Caki2 (cell line): Measurements from ENCODE around the gene SETDB1. TPM values are rescaled to one million over a fixed set of nuclear protein-coding genes. Genes with fewer than 3 reads are reported as not detected.
"Not testable (repeated sequence)": the region's sequence is repeated elsewhere in the genome, so short reads cannot be mapped to it uniquely, and the experiment has no call there.

Experiments used
- DNase-seq: peaks from one replicate; pipeline ENCODE4 v3.0.0-alpha.2; 2015; ENCODE audit warnings: low read depth
- in situ Hi-C: cut with HindIII; loops from 2 replicates; pipeline ENCODE4 v1.10.0; 2016; ENCODE audit warnings: low sequenced_read_pairs, low pct_unique_long_range_greater_than_20kb, mixed read lengths
- total RNA-seq: library from RNA; depleted of rRNA; stranded (reverse); fragments of >200 nt; shearing (Covaris generic); gene quantifications from 2 replicates; pipeline ENCODE4 v1.2.3, GENCODE V29; 2014; ENCODE audit warnings: low replicate concordance

The SETDB1 gene
- total RNA-seq, 1 experiment from 2014 or later = 29.2 TPM

GRCh38 chr1:150925080-150925479, 1.1 kb upstream of the SETDB1 start:
- in situ Hi-C loops = no loop called here
- no peak for DNase-seq

GRCh38 chr1:150927624-150928023, 1.5 kb downstream of the SETDB1 start:
- in situ Hi-C loops = no loop called here

GRCh38 chr1:150928286-150928685, 2.1 kb downstream of the SETDB1 start:
- in situ Hi-C loops = no loop called here
- DNase-seq = no peak

More at GRCh38 chr1:150927624-150928023, 1.5 kb downstream of the SETDB1 start:
- no peak for DNase-seq

DNA sequence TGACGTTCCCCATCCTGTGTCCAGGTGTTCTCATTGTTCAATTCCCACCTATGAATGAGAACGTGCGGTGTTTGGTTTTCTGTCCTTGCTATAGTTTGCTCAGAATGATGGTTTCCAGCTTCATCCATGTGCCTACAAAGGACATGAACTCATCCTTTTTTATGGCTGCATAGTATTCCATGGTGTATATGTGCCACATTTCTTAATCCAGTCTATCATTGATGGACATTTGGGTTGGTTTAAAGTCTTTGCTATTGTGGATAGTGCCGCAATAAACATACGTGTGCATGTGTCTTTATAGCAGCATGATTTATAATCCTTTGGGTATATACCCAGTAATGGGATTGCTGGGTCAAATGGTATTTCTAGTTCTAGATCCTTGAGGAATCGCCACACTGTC, 2.6 kb downstream of the SETDB1 start:
- DNase-seq, in situ Hi-C loops: not testable (repeated sequence)

DNA sequence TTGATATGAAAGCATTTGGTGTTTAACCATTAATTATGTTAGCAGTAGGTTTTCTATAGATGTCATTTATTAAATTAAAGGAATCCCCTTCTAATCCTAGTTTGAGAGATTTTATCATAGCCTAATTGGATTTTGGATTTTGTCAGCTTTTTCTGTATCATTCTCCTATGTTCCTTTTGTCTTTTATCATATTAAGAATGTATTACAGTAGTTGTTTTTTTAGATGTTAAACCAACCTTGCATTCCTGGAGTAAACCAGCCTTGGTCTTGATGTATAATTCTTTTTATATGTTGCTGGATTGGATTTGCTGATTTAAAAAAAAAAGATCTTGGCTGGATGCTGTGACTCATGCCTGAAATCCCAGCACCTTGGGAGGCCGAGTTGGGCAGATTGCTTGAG, 5.6 kb downstream of the SETDB1 start:
- peak; percentile 41 for DNase-seq
- in situ Hi-C loops = no loop called here

DNA sequence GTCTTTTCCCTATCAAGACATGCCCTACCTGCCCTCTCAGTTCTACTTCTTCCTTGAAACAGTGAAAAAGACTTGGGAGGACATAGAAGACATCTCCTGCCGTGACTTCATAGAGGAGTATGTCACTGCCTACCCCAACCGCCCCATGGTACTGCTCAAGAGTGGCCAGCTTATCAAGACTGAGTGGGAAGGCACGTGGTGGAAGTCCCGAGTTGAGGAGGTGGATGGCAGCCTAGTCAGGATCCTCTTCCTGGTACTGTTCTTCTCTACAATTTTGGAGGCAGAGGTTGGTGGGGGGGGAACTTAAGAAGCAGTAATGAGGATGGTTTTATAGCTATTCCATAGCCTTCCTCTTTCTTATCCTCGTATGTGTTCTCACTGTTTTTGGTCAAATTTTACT, 18.7 kb downstream of the SETDB1 start:
- in situ Hi-C loops = no loop called here
- no peak for DNase-seq

DNA sequence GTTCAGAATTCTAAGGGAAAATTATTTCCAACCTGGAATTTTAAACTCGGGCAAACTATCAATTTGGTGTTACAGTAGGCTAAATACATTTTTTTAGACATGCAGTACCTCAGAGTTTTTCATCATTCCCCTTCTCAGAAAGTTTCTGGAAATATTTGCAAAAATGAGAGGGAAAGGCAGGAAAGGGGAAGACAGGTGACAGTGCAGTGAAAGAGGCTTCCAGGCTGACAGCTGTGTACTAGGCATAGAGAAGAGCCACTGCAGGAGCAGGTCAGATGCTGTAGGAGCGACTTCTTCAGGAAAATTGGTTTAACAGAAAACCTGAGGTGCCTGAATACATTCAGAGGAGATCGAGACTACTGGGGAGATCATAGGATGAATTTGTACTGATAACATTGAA, 28.5 kb downstream of the SETDB1 start:
- no peak for DNase-seq
- in situ Hi-C loops = no loop called here

DNA sequence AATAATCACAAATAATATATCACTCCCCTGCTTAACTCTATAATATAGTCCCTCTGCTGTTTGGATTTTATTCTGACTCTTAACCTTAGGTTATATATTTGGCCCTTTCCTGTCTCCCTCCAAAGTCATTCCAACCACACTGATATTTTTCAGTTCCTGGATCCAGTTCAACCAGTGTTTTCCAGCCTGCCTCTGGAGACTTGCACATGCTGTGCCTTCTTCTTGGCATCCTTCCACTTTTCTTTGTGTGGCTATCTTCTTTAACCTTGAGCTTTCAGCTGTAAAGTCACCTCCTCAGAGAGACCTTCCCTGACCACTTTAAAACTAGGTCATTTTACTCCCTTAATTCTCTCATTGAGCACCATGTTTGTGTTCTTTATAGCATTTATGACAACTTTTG, 29.1 kb downstream of the SETDB1 start:
- no peak for DNase-seq
- in situ Hi-C loops = no loop called here

- no peak for DNase-seq
- in situ Hi-C loops = no loop called here
Measured at GRCh38 chr1:150957666-150958065, 31.5 kb downstream of the SETDB1 start.

DNA sequence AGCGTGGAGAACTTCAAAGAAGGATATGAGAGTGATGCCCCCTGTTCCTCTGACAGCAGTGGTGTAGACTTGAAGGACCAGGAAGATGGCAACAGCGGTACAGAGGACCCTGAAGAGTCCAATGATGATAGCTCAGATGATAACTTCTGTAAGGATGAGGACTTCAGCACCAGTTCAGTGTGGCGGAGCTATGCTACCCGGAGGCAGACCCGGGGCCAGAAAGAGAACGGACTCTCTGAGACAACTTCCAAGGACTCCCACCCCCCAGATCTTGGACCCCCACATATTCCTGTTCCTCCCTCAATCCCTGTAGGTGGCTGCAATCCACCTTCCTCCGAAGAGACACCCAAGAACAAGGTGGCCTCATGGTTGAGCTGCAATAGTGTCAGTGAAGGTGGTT, 34.5 kb downstream of the SETDB1 start:
- in situ Hi-C loops = no loop called here
- DNase-seq = no peak

- DNase-seq = no peak
- in situ Hi-C loops = no loop called here
Measured at GRCh38 chr1:150961756-150962155, 35.6 kb downstream of the SETDB1 start.

DNA sequence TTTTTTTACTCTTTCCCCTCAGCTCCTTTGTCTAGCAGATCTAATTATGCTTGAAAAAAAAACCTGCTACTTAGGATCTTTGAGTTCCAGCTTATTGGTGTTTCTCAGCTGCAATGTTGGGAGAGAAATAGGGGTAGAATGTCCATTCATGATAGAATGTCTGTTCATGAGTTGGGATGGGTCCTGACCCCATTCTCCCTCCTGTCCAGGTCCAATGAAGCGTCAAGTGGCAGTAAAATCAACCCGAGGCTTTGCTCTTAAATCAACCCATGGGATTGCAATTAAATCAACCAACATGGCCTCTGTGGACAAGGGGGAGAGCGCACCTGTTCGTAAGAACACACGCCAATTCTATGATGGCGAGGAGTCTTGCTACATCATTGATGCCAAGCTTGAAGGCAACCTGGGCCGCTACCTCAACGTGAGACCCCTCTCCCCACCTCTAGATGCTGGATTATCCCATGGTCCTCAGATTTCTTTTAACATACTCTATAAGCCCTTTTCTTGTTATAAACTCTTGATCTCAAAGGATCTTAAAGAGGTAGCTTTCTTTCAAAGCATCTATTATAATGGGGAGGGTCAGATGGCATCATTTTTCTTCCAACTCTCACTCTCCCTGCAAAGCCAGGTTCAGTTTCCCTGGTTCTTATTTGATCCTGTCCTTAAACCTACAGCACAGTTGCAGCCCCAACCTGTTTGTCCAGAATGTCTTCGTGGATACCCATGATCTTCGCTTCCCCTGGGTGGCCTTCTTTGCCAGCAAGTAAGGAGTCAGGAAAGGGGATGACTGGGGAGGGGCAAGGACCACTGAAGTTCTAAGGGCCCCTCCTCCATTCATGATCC, 37.4 kb downstream of the SETDB1 start:
- no peak for DNase-seq
- in situ Hi-C loops = no loop called here

DNA sequence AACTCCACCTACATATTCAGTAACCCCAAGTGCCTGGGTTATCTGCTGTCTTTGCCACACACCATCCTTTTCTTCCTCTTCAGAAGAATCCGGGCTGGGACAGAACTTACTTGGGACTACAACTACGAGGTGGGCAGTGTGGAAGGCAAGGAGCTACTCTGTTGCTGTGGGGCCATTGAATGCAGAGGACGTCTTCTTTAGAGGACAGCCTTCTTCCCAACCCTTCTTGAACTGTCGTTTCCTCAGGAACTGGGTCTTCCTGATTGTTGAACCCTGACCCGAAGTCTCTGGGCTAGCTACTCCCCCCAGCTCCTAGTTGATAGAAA, 38.0 kb downstream of the SETDB1 start:
- no peak for DNase-seq
- in situ Hi-C loops = no loop called here

DNA sequence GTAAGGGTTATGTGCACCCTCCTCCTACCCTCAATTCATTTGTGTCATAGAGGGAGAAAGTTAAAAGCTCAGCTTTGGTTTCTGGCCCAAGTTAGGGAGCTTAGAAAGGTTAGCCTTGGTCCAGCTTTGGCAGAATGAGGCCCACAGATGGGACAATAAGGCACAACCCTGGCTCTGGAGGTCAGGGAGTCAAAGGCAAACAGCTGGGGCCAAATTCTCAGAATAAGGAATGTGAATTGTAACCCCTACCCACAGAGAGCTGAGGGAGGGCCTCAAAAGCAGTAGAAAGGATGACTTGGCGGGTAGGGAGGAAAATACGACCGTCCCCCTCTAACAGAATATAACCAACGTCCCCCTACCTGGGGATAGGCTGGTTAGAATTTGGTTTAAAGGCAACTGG, 39.4 kb downstream of the SETDB1 start:
- in situ Hi-C loops = no loop called here
- DNase-seq = no peak

GRCh38 chr1:150966011-150966410, 39.8 kb downstream of the SETDB1 start:
- in situ Hi-C loops = no loop called here
- DNase-seq = no peak

GRCh38 chr1:150967936-150968335, 41.8 kb downstream of the SETDB1 start:
- no peak for DNase-seq
- in situ Hi-C loops = no loop called here

DNA sequence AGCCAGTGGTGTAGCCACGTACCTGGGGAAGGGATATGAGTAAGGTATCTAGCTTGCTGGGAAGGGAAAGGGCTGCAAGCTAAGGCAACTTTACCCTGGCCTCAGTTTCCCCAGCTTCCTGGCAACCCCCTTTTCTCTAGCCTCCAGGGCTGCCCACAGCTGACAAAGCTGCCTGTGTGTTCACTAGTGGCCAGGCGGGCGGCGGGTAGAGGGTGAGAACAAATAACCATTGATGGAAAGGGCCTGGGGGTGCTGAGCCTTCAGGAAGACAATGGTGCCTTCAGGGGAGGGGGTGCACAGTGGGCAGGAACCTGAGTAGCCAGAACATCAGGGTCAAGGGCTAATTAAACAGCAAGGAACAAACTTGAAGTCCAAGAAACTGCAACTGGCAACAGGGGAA, 42.3 kb downstream of the SETDB1 start:
- in situ Hi-C loops = no loop called here
- no peak for DNase-seq

GRCh38 chr1:150969626-150970025, 43.5 kb downstream of the SETDB1 start:
- in situ Hi-C loops = no loop called here

DNA sequence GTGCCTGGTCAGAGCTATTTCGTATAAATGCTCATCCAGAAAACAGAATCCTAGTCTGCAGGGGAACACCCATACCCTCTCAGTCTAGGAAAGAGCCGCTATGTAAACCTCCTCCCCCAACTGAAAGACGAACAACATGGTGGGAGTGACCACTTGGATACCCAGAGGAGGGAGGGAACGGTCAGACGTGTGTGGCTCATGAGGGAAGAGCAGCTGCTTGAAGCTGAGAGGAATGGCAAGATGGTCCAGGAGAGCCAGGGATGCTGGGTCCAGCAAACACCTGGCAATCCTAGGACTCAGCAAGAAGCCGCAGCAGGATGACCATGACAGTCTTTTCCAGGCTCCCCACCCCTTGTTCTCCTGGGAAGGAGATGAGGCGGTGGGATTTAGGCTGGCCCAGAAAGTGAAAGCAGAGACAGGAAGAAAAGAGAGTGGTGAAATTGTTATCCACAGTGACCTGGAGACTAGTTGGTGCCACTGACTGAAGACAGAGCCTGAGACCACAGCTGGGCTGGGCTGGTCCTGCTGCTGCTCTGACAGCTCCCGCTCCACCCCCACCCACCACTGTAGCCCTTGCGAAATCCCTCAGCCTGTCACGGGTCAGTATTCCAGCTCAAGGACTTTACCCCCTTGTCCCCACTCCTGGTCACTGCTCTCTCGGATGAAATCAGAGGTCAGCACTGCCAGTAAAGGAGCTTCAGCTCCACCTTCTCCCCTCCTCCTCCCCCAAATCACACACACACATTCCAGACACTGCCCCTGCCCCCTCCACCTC, 44.8 kb downstream of the SETDB1 start:
- DNase-seq = peak; percentile 23
- in situ Hi-C loops = no loop called here

More at GRCh38 chr1:150969626-150970025, 43.5 kb downstream of the SETDB1 start:
- DNase-seq = no peak
